A549 (cell line): ENCODE measurements around the gene ABCA2. TPM values are rescaled to one million over a fixed set of nuclear protein-coding genes. Genes with fewer than 3 reads are reported as not detected.

Experiments used
- ATAC-seq, 2 experiments: fragments of 200-7000 bp in 1 of 2; fragments of >200 bp in 1 of 2; cut with Nextera tagmentation in 1 of 2; cut with Tn5 transposase in 1 of 2; 3 replicates each; pipeline versions ENCODE4 v1.8.0 to v1.9.1; 2018 to 2020; ENCODE audit warnings: mild to moderate bottlenecking in 1 of 2, moderate library complexity in 1 of 2
- CTCF ChIA-PET: fragments of 300-600 bp; sonication (Branson Sonifier 250); formaldehyde crosslinking; extraction: SDS; loops from one replicate; lab custom pipeline; 2021; ENCODE audit warnings: antibody characterized with exemption, inconsistent platforms; lab: Yijun Ruan, JAX
- POLR2A ChIA-PET: fragments of 350-600 bp; formaldehyde crosslinking; extraction: SDS; loops from one replicate; lab custom pipeline; 2021; ENCODE audit warnings: antibody characterized with exemption, inconsistent platforms; lab: Yijun Ruan, JAX
- DNase-seq, 2 experiments: peaks; one replicate each; pipeline versions ENCODE4 v3.0.0 to v3.0.0-alpha.2; 2011 to 2016; ENCODE audit warnings: low read depth in 1 of 2, low spot score in 1 of 2
- FAIRE-seq: peaks from 2 replicates; lab custom pipeline; 2011; peaks lifted over from hg19 to GRCh38; lab: Jason Lieb, UNC
- H3K27ac ChIP-seq, 2 experiments: fragments of >200 bp; sonication (Bioruptor Twin); formaldehyde crosslinking; 3 replicates each; pipeline ENCODE4 v1.5.1; 2016 to 2017
- H3K4me1 ChIP-seq: fragments of >200 bp; sonication (Bioruptor Twin); formaldehyde crosslinking; 3 replicates; pipeline ENCODE4 v1.6.1; 2016
- H3K4me2 ChIP-seq: fragments of >200 bp; sonication (Bioruptor Twin); formaldehyde crosslinking; 3 replicates; pipeline ENCODE4 v1.6.1; 2016
- H3K4me3 ChIP-seq: fragments of >200 bp; sonication (Bioruptor Twin); formaldehyde crosslinking; 3 replicates; pipeline ENCODE4 v1.5.1; 2016
- H3K9me3 ChIP-seq: fragments of >200 bp; sonication (Bioruptor Twin); formaldehyde crosslinking; 3 replicates; pipeline ENCODE4 v1.6.1; 2016
- CBX8 ChIP-seq: fragments of 200-600 bp; sonication (generic); IDR thresholded peaks from 2 replicates; pipeline ENCODE4 v1.6.1; 2016
- CEBPB ChIP-seq, 2 experiments: fragments of >200 bp in 1 of 2; sonication (Bioruptor Twin) in 1 of 2; formaldehyde crosslinking in 1 of 2; IDR thresholded peaks; 2 replicates each; pipeline ENCODE4 v1.6.1; 2012 to 2016
- CHD4 ChIP-seq: fragments of 200-600 bp; sonication (generic); IDR thresholded peaks from 2 replicates; pipeline ENCODE4 v1.6.1; 2016; ENCODE audit warnings: antibody characterized with exemption, mild to moderate bottlenecking, borderline replicate concordance
- EHMT2 ChIP-seq: fragments of 200-600 bp; sonication (generic); IDR thresholded peaks from 2 replicates; pipeline ENCODE4 v1.6.1; 2016; ENCODE audit warnings: antibody characterized with exemption, low read depth, mild to moderate bottlenecking, moderate library complexity
- ESRRA ChIP-seq: fragments of 150-350 bp; IDR thresholded peaks from 2 replicates; pipeline ENCODE4 v1.6.1; 2014; ENCODE audit warnings: mild to moderate bottlenecking, low read length, borderline replicate concordance
- HDAC2 ChIP-seq: fragments of 200-600 bp; sonication (generic); IDR thresholded peaks from 2 replicates; pipeline ENCODE4 v1.6.1; 2016
- HMGXB4 ChIP-seq: fragments of 250-450 bp; sonication (Bioruptor Pico); IDR thresholded peaks from 2 replicates; pipeline ENCODE4 v1.5.0; 2021; ENCODE audit warnings: mild to moderate bottlenecking, moderate library complexity, borderline replicate concordance
- HOXA7 ChIP-seq: fragments of 250-450 bp; sonication (Bioruptor Pico); IDR thresholded peaks from 2 replicates; pipeline ENCODE4 v1.5.0; 2020; ENCODE audit warnings: mild to moderate bottlenecking, moderate library complexity
- JUN ChIP-seq, 2 experiments: fragments of >200 bp; sonication (Bioruptor Twin); formaldehyde crosslinking; IDR thresholded peaks; 2 replicates in 1 of 2; 3 replicates in 1 of 2; pipeline ENCODE4 v1.6.1; 2016 to 2017
- JUNB ChIP-seq: fragments of >200 bp; sonication (Bioruptor Twin); formaldehyde crosslinking; IDR thresholded peaks from 2 replicates; pipeline ENCODE4 v1.6.1; 2016
- KDM1A ChIP-seq: fragments of 200-600 bp; sonication (generic); IDR thresholded peaks from 2 replicates; pipeline ENCODE4 v1.6.1; 2016; ENCODE audit warnings: low read depth, mild to moderate bottlenecking
- MAX ChIP-seq: IDR thresholded peaks from 2 replicates; pipeline ENCODE4 v1.6.1; 2012
- MAZ ChIP-seq: fragments of 150-350 bp; IDR thresholded peaks from 2 replicates; pipeline ENCODE4 v1.6.1; 2014; ENCODE audit warnings: antibody characterized with exemption, low read depth, low read length, borderline replicate concordance
- PBX3 ChIP-seq: IDR thresholded peaks from 2 replicates; pipeline ENCODE4 v1.6.1; 2012
- PHF8 ChIP-seq: fragments of 200-600 bp; sonication (generic); IDR thresholded peaks from 2 replicates; pipeline ENCODE4 v1.6.1; 2016; ENCODE audit warnings: low read depth, mild to moderate bottlenecking, antibody characterized with exemption, moderate library complexity, borderline replicate concordance
- RAD21 ChIP-seq, 2 experiments: fragments of >200 bp in 1 of 2; sonication (Bioruptor Twin) in 1 of 2; formaldehyde crosslinking in 1 of 2; IDR thresholded peaks in 1 of 2; conservative IDR thresholded peaks in 1 of 2; 2 replicates in 1 of 2; 3 replicates in 1 of 2; pipeline ENCODE4 v1.6.1; 2012 to 2018; ENCODE audit warnings: inconsistent platforms in 1 of 2
- RARB ChIP-seq: fragments of 250-450 bp; sonication (Bioruptor Pico); IDR thresholded peaks from 2 replicates; pipeline ENCODE4 v1.8.0; 2021; ENCODE audit warnings: mild to moderate bottlenecking, moderate library complexity
- RCOR1 ChIP-seq: fragments of 150-350 bp; IDR thresholded peaks from 2 replicates; pipeline ENCODE4 v1.6.1; 2014; ENCODE audit warnings: antibody characterized with exemption, low read length, low read depth
- RNF2 ChIP-seq: fragments of 200-600 bp; sonication (generic); IDR thresholded peaks from 2 replicates; pipeline ENCODE4 v1.6.1; 2016; ENCODE audit warnings: low read depth, mild to moderate bottlenecking, antibody characterized with exemption, moderate library complexity, borderline replicate concordance
- SREBF2 ChIP-seq: fragments of 450-650 bp; IDR thresholded peaks from 2 replicates; pipeline ENCODE4 v1.6.1; 2014; ENCODE audit warnings: mild to moderate bottlenecking, moderate library complexity
- TFCP2L1 ChIP-seq: fragments of 250-450 bp; sonication (Bioruptor Pico); IDR thresholded peaks from 2 replicates; pipeline ENCODE4 v1.5.0; 2021; ENCODE audit warnings: mild to moderate bottlenecking
- ZFP36 ChIP-seq: fragments of 450-650 bp; IDR thresholded peaks from 2 replicates; pipeline ENCODE4 v1.6.1; 2014; ENCODE audit warnings: borderline replicate concordance; ENCODE audit not compliant: partially characterized antibody
- WGBS: methylation state at CpG from one replicate; pipeline ENCODE4 v1.1.6; 2017; ENCODE audit errors: missing lambda C conversion rate; 5-methylcytosine and 5-hydroxymethylcytosine counted together
- polyA plus RNA-seq, 4 experiments: library from polyadenylated mRNA; depleted of rRNA in 3 of 4; stranded (reverse); fragments of >200 nt; fragmentation: RNase III in 1 of 4; extraction: RNeasy Plus Mini Kit Qiagen cat#74134 plus additional on column Dnase treatment in 1 of 4; gene quantifications; 2 replicates in 3 of 4; 3 replicates in 1 of 4; pipeline ENCODE4 v1.2.3, GENCODE V29; 2011 to 2017
- TF ChIP-seq, protein P1 (sequence below): fragments of 250-450 bp; sonication (Bioruptor Pico); IDR thresholded peaks from 2 replicates; pipeline ENCODE4 v1.5.0; 2020; ENCODE audit warnings: low read depth, mild to moderate bottlenecking, moderate library complexity

ABCA2 gene
- polyA plus RNA-seq, 2 of the 4 experiments (the other 2 are of a cell fraction): 8.3 to 24.7 TPM

DNA sequence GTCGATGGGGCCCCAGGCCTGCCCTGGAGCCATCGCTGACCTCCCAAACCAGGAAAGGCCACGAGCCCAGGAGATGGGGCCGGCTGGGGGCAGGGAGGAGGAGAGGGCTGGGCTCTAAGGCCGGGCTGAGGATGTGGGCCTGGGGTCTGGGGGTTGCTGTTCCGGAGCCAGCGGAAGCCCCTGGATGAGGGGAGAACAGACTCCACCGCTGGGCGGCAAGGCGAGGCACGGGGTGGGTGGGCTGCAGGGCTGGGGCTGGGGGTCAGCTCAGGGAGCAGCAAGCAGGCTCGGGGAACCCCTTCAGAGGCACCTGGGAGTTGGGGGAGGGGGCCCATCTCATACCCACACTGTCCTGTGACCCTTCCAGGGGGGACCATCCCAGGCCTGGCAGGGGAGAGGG is 64.3 kb downstream of the ABCA2 start:
- TF ChIP-seq HDAC2 (no peak), MAZ (no peak)
- FAIRE-seq: no peak
- Histone ChIP-seq H3K9me3 (no peaks in the 10 kb centered on the region), H3K27ac (peak overlapping the region; percentile 9 to 75; a peak in 4 of 6 replicates), H3K4me1 (peaks cover 15% of the 10 kb centered on the region; the same call in 2 of the 3 replicates), H3K4me2 (no peak overlapping the region; the same call in 2 of the 3 replicates), H3K4me3 (no peak overlapping the region)
- no peak; a peak in 1 of 6 replicates for ATAC-seq
- no peak for DNase-seq
- WGBS: 91% methylated on average over 4 of the region's 12 CpGs
- ChIA-PET POLR2A (no interaction called here), CTCF (interaction anchor here (0.6 to 1.4 kb wide), 4 partner anchors 9 to 72 kb away, joined by 3 to 4 read pairs (median 4); no protein-coding TSS in a partner anchor)

DNA sequence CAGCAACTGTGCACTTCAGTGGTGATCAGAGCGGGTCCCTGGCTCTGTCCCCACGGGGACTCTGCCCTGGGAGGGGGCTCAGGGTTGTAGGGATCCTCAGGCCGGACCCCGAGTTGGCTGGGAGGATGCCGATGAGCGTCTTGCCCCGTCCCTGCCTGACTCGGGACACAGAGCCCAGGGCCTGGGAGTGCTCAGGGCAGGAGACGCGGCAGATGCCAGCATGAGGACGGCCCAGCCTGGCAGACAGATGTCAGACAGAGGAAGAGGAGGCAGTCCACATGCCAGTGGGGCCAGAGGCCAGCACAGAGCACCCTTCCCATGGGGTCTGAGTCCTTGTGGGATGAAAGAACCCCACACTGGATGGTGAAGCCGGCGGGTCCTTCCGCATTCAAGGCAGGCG is 64.7 kb downstream of the ABCA2 start:
- ATAC-seq (no peak; a peak in 1 of 6 replicates), FAIRE-seq (no peak)
- H3K4me3 ChIP-seq: no peak overlapping the region
- no peaks in the 10 kb centered on the region for H3K9me3 ChIP-seq
- ChIA-PET POLR2A (no interaction called here), CTCF (interaction anchor here (0.6 to 1.4 kb wide), 3 partner anchors 25 to 72 kb away, joined by 3 to 4 read pairs (median 4); no protein-coding TSS in a partner anchor)
- 79% methylated on average over 13 of the region's 15 CpGs for WGBS
- peak overlapping the region in 1 of 2 experiments; percentile 75; a peak in 2 of 6 replicates for H3K27ac ChIP-seq
- TF ChIP-seq RCOR1 (no peak), RARB (CRISPR knock-in tag) (no peak), HOXA7 (no peak), ESRRA (no peak), JUN (IDR thresholded peaks at IDR 0.05) (no peak), CEBPB (IDR thresholded peaks at IDR 0.05) (no peak), CBX8 (no peak), MAX (no peak), JUNB (no peak), HMGXB4 (CRISPR knock-in tag) (no peak)
- TF ChIP-seq, all 56 proteins: peak for 0
- Histone ChIP-seq H3K4me1 (peaks cover 15% of the 10 kb centered on the region; the same call in 2 of the 3 replicates), H3K4me2 (no peak overlapping the region)
- DNase-seq: no peak

DNA sequence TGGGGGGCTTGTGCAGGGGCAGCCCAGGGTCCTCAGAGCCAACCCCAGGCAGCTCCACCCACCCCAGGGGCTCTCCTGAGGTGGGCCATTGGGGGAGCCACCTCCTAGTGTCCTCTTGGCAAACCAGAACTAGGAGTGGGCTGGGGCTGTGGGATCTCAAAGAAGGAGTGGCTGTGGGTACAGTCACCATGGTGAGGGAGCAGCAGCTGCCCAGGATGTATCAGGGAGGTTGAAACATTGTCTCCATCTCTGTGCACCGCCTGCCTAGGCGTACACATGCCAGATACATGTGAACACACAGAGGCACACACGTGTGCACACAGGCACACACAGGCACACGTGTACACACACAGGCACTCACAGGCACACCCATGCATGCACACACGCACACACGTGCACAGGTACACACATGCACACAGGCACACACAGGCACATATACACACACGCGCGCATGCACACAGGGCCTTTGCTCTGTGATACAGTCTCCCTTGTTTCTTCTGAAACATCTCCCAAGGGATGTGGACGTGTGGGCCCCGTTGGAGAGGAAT is 65.3 kb downstream of the ABCA2 start:
- FAIRE-seq: no peak
- DNase-seq: no peak
- H3K4me3 ChIP-seq: no peak overlapping the region
- no peak for TF ChIP-seq HMGXB4 (CRISPR knock-in tag)
- TF ChIP-seq RNF2: no peak
- TF ChIP-seq RAD21 (conservative IDR thresholded peaks at IDR 0.05 in 1 of 2, IDR thresholded peaks at IDR 0.05 in 1 of 2): no peak
- no peak for TF ChIP-seq HDAC2
- TF ChIP-seq, all 56 proteins: peak for 0
- Histone ChIP-seq H3K4me2 (no peak overlapping the region), H3K4me1 (peaks cover 15% of the 10 kb centered on the region; the same call in 2 of the 3 replicates), H3K9me3 (no peaks in the 10 kb centered on the region), H3K27ac (no peak overlapping the region)
- POLR2A ChIA-PET: no interaction called here
- no peak for ATAC-seq
- 84% methylated on average over 11 of the region's 11 CpGs for WGBS
- CTCF ChIA-PET: interaction anchor here (0.6 to 1.7 kb wide), 8 partner anchors 15 to 152 kb away, joined by 3 to 11 read pairs (median 4); partner anchors contain the start of genes C8G and FBXW5

DNA sequence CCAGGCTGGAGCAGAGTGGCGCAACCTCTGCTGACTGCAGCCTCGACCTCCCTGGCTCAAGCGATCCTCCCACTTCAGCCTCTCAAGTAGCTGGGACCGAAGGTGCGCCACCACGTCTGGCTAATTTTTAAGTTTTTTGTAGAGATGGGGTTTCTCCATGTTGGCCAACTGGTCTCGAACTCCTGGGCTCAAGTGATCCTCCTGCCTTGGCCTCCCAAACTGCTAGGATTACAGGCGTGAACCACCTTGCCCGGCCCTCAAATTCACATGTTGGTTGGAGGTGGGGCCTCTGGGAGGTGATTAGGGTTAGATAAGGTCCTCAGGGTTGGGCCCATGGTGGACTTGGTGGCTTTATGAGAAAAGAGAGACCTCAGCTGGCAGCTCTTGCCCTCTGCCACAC is 65.9 kb downstream of the ABCA2 start:
- POLR2A ChIA-PET: no interaction called here
- no peak for TF ChIP-seq HDAC2
- TF ChIP-seq ZFP36: no peak
- TF ChIP-seq RCOR1: no peak
- no peak for TF ChIP-seq CBX8
- TF ChIP-seq SREBF2: no peak
- no peak for TF ChIP-seq KDM1A
- TF ChIP-seq, protein P1, sequence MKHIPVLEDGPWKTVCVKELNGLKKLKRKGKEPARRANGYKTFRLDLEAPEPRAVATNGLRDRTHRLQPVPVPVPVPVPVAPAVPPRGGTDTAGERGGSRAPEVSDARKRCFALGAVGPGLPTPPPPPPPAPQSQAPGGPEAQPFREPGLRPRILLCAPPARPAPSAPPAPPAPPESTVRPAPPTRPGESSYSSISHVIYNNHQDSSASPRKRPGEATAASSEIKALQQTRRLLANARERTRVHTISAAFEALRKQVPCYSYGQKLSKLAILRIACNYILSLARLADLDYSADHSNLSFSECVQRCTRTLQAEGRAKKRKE (CRISPR knock-in tag): no peak
- no peak for TF ChIP-seq EHMT2
- no peak for TF ChIP-seq PHF8
- no peak for TF ChIP-seq MAZ
- TF ChIP-seq JUNB: no peak
- no peak for TF ChIP-seq CHD4
- no peak for TF ChIP-seq RAD21 (conservative IDR thresholded peaks at IDR 0.05 in 1 of 2, IDR thresholded peaks at IDR 0.05 in 1 of 2)
- TF ChIP-seq PBX3: no peak
- TF ChIP-seq TFCP2L1 (CRISPR knock-in tag): no peak

More for the DNA sequence above, 65.9 kb downstream of the ABCA2 start:
- no peak for FAIRE-seq
- DNase-seq: no peak
- no peaks in the 10 kb centered on the region for H3K9me3 ChIP-seq
- H3K27ac ChIP-seq: no peak overlapping the region
- CTCF ChIA-PET: interaction anchor here (0.8 to 1.7 kb wide), 8 partner anchors 14 to 153 kb away, joined by 3 to 11 read pairs (median 4); partner anchors contain the start of genes C8G and FBXW5
- no peak overlapping the region for H3K4me2 ChIP-seq
- no peak for ATAC-seq
- peaks cover 12% of the 10 kb centered on the region; the same call in 2 of the 3 replicates for H3K4me1 ChIP-seq
- WGBS: 100% methylated on average over 9 of the region's 9 CpGs
- H3K4me3 ChIP-seq: no peak overlapping the region
